Ishikawa (cell line): Measurements from ENCODE around the gene HIF1AN.

Source experiments
- CEBPB ChIP-seq: IDR thresholded peaks from 2 replicates; pipeline ENCODE4 v1.6.1; 2012
- CREB1 ChIP-seq: IDR thresholded peaks from 2 replicates; pipeline ENCODE4 v1.6.1; 2012; ENCODE audit warnings: low read depth
- EP300 ChIP-seq: IDR thresholded peaks from 2 replicates; pipeline ENCODE4 v1.6.1; 2012; ENCODE audit warnings: borderline replicate concordance
- FOXM1 ChIP-seq: IDR thresholded peaks from 2 replicates; pipeline ENCODE4 v1.6.1; 2012; ENCODE audit warnings: low read depth, borderline replicate concordance
- NFIC ChIP-seq: IDR thresholded peaks from 2 replicates; pipeline ENCODE4 v1.6.1; 2012
- TAF1 ChIP-seq: IDR thresholded peaks from 2 replicates; pipeline ENCODE4 v1.6.1; 2012; ENCODE audit warnings: low read depth, mild to moderate bottlenecking
- TCF12 ChIP-seq: IDR thresholded peaks from 2 replicates; pipeline ENCODE4 v1.6.1; 2012; ENCODE audit warnings: low read depth
- TEAD4 ChIP-seq: IDR thresholded peaks from 2 replicates; pipeline ENCODE4 v1.6.1; 2012
- YY1 ChIP-seq: IDR thresholded peaks from 2 replicates; pipeline ENCODE4 v1.6.1; 2012; ENCODE audit warnings: low read depth
- ZBTB7A ChIP-seq: IDR thresholded peaks from 2 replicates; pipeline ENCODE4 v1.6.1; 2012; ENCODE audit warnings: low read depth
- TF ChIP-seq, protein P1 (sequence below): IDR thresholded peaks from 2 replicates; pipeline ENCODE4 v1.6.1; 2012
- TF ChIP-seq, protein P2 (sequence below): IDR thresholded peaks from 2 replicates; pipeline ENCODE4 v1.6.1; 2012; ENCODE audit warnings: low read depth, mild to moderate bottlenecking

- no peak for TF ChIP-seq YY1
- TF ChIP-seq, protein P1, sequence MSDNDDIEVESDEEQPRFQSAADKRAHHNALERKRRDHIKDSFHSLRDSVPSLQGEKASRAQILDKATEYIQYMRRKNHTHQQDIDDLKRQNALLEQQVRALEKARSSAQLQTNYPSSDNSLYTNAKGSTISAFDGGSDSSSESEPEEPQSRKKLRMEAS, result no peak
- TF ChIP-seq, protein P2, sequence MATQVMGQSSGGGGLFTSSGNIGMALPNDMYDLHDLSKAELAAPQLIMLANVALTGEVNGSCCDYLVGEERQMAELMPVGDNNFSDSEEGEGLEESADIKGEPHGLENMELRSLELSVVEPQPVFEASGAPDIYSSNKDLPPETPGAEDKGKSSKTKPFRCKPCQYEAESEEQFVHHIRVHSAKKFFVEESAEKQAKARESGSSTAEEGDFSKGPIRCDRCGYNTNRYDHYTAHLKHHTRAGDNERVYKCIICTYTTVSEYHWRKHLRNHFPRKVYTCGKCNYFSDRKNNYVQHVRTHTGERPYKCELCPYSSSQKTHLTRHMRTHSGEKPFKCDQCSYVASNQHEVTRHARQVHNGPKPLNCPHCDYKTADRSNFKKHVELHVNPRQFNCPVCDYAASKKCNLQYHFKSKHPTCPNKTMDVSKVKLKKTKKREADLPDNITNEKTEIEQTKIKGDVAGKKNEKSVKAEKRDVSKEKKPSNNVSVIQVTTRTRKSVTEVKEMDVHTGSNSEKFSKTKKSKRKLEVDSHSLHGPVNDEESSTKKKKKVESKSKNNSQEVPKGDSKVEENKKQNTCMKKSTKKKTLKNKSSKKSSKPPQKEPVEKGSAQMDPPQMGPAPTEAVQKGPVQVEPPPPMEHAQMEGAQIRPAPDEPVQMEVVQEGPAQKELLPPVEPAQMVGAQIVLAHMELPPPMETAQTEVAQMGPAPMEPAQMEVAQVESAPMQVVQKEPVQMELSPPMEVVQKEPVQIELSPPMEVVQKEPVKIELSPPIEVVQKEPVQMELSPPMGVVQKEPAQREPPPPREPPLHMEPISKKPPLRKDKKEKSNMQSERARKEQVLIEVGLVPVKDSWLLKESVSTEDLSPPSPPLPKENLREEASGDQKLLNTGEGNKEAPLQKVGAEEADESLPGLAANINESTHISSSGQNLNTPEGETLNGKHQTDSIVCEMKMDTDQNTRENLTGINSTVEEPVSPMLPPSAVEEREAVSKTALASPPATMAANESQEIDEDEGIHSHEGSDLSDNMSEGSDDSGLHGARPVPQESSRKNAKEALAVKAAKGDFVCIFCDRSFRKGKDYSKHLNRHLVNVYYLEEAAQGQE, result no peak
- TF ChIP-seq FOXM1, result no peak
- no peak for TF ChIP-seq TCF12
- TF ChIP-seq EP300, result no peak
- TF ChIP-seq CEBPB, result no peak
- no peak for TF ChIP-seq ZBTB7A
- TF ChIP-seq TAF1, result no peak
- TF ChIP-seq NFIC, result no peak
- TF ChIP-seq CREB1, result no peak
- TF ChIP-seq TEAD4, result no peak
Measured at GRCh38 chr10:100509241-100509840, 26.4 kb upstream of the HIF1AN start.
